ENCODE data around the gene NPB. TPM values are rescaled to one million over a fixed set of nuclear protein-coding genes. Genes with fewer than 3 reads are reported as not detected.
A peak's percentile ranks its signal among the peaks of the same experiment; 100 is the strongest.

NPB gene
- total RNA-seq, 1 donor from 2014 or later, result 1.1 TPM

DNA sequence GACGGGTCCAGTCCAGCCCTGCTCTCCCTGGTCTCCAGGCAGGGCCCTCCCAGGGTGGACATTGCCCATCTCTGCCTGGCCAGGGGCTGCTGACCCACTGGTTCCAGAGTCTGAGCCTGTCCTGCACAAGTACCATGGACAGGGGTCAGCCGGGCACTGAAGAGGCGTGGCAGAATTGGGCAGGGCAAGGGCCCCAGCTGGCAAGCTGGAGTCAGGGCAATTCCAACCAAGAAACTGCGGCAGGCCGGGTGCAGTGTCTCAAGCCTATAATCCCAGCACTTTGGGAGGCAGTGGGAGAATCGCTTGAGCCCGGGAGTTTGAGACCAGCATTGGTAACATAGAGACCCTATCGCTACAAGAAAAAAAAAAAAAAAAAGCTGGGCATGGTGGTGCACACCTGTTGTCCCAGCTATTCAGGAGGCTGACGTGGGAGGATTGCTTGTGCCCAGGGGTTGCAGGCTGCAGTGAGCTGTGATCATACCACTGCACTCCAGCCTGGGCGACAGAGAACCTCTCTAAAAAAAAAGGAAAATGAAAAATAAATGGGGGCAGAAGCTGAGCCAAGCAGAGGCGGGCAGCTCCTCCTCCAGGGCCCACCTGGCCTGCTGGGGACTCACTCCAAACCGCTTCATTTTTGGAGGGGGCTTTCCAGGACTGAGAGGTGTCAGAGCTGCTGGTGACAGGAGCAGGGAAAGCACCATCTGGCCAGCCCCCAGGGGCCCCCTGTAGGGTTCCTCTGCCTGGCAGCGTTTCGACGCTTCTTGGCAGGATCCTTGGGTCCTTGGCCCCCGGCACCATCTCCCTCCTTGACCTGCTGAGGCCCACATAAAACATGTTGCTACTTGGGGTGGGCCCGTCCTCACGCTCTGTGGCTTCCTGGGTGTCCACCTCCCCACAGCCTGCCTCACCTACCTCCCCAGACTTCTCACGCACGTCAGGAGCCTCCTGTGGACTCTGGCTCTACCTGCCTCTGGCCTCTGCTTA lies 28.4 kb downstream of the NPB start:
- H3K27ac Mint-ChIP-seq (ENCODE audit: unreplicated experiment), result no peak overlapping the region
- no peak for DNase-seq (ENCODE audit: low read depth, low spot score)
- peaks cover 10% of the 10 kb centered on the region for H3K4me1 Mint-ChIP-seq
- no peak for TF ChIP-seq CTCF (conservative IDR thresholded peaks at IDR 0.05)
- H3K9me3 Mint-ChIP-seq, result no peaks in the 10 kb centered on the region
- no peaks in the 10 kb centered on the region for H3K36me3 Mint-ChIP-seq (ENCODE audit: low read depth)
- peak overlapping the region; percentile 77 for H3K4me3 Mint-ChIP-seq
- peaks cover 10% of the 10 kb centered on the region for H3K27me3 Mint-ChIP-seq (ENCODE audit: low read depth)

GRCh38 chr17:81931189-81931556 lies 29.1 kb downstream of the NPB start:
- no peaks in the 10 kb centered on the region for H3K9me3 Mint-ChIP-seq
- DNase-seq (ENCODE audit: low read depth, low spot score), result no peak
- H3K27me3 Mint-ChIP-seq (ENCODE audit: low read depth), result peaks cover 10% of the 10 kb centered on the region
- peak overlapping the region; percentile 77 for H3K4me3 Mint-ChIP-seq
- H3K36me3 Mint-ChIP-seq (ENCODE audit: low read depth), result no peaks in the 10 kb centered on the region
- no peak overlapping the region for H3K27ac Mint-ChIP-seq (ENCODE audit: unreplicated experiment)
- TF ChIP-seq CTCF (conservative IDR thresholded peaks at IDR 0.05), result no peak
- peaks cover 11% of the 10 kb centered on the region for H3K4me1 Mint-ChIP-seq

GRCh38 chr17:81931557-81932332 lies 29.7 kb downstream of the NPB start:
- Mint-ChIP-seq H3K27ac (ENCODE audit: unreplicated experiment) (no peak overlapping the region), H3K27me3 (ENCODE audit: low read depth) (peaks cover 7% of the 10 kb centered on the region), H3K4me3 (peak overlapping the region; percentile 77), H3K9me3 (no peaks in the 10 kb centered on the region), H3K4me1 (peaks cover 11% of the 10 kb centered on the region), H3K36me3 (ENCODE audit: low read depth) (no peaks in the 10 kb centered on the region)
- DNase-seq (ENCODE audit: low read depth, low spot score), result no peak
- TF ChIP-seq CTCF (conservative IDR thresholded peaks at IDR 0.05), result no peak

- Mint-ChIP-seq H3K27me3 (ENCODE audit: low read depth) (peaks cover 7% of the 10 kb centered on the region), H3K4me1 (peaks cover 12% of the 10 kb centered on the region), H3K9me3 (no peaks in the 10 kb centered on the region), H3K36me3 (ENCODE audit: low read depth) (no peaks in the 10 kb centered on the region), H3K4me3 (peak overlapping the region; percentile 77), H3K27ac (ENCODE audit: unreplicated experiment) (no peak overlapping the region)
- no peak for DNase-seq (ENCODE audit: low read depth, low spot score)
- no peak for TF ChIP-seq CTCF (conservative IDR thresholded peaks at IDR 0.05)
Observed at GRCh38 chr17:81932333-81932983, 30.4 kb downstream of the NPB start.

DNA sequence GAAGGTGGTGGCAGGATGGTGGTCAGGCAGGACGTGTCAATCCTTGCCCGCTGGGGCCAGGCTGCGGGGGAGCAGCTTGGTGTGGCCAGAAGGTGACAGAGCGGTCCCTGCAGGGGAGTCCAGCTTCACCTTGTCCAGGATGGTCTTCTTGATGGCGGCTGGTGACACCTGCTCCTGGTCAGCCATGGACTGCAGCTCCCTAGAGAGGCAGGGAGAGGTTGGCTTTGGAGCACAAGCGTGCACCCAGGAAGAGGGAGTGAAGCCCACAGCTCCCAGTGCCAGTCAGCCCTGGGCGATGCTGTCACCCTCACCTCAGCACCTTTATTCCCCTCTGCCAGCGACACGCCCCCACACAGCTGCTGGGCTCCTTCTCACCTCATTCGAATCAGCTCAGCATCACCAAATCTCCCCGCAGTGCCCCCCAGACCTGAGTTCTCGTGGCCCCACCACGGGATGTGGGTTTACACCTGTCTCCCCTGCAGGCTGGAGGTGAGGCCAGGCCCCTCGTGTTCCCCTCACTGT lies 31.2 kb downstream of the NPB start:
- TF ChIP-seq CTCF (conservative IDR thresholded peaks at IDR 0.05), result no peak
- peaks cover 19% of the 10 kb centered on the region for H3K4me1 Mint-ChIP-seq
- no peak overlapping the region for H3K27ac Mint-ChIP-seq (ENCODE audit: unreplicated experiment)
- no peaks in the 10 kb centered on the region for H3K36me3 Mint-ChIP-seq (ENCODE audit: low read depth)
- no peak for DNase-seq (ENCODE audit: low read depth, low spot score)
- peaks cover 7% of the 10 kb centered on the region for H3K27me3 Mint-ChIP-seq (ENCODE audit: low read depth)
- H3K9me3 Mint-ChIP-seq, result no peaks in the 10 kb centered on the region
- peak overlapping the region; percentile 57 for H3K4me3 Mint-ChIP-seq

Measured in neural crest cell (in vitro differentiated cells).